ENCODE measurements around the gene ZNF574. TPM values are rescaled to one million over a fixed set of nuclear protein-coding genes. Genes with fewer than 3 reads are reported as not detected.

Gene ZNF574
- total and polyA plus RNA-seq, 2 donors (not counting 3 experiments of a cell fraction or from before 2014, with no cell fraction given) = 13.6 to 15.3 TPM

GRCh38 chr19:42109896-42110295 is 33.9 kb downstream of the ZNF574 start:
- H3K79me2 ChIP-seq (ENCODE audit: control insufficient read depth, insufficient read depth, low read length) = no peaks in the 10 kb centered on the region
- POLR2A ChIA-PET = no interaction called here
- dilution Hi-C loops (cut with MboI; ENCODE audit: extremely low pct_ligation_motif_present, low sequenced_read_pairs) = no loop called here

More at GRCh38 chr19:42109896-42110295, 33.9 kb downstream of the ZNF574 start:
- intact Hi-C loops (cut with micrococcal nuclease) = loop anchor here (2.0 kb wide), 1 partner anchor 323 kb away; no protein-coding TSS in a partner anchor
- no peaks in the 10 kb centered on the region for H3K36me3 ChIP-seq (ENCODE audit: control insufficient read depth in 2 of 2, extremely low read depth in 1 of 2, insufficient read depth in 2 of 2, low read length in 2 of 2)
- no peaks in the 10 kb centered on the region for H3K9me1 ChIP-seq (replicated peaks; ENCODE audit: control insufficient read depth, extremely low read depth, insufficient read depth, low read length)
- H3K9ac ChIP-seq (replicated peaks; ENCODE audit: extremely low read depth, insufficient read depth, low read length) = no peak overlapping the region
- peaks cover 0 to 3% of the 10 kb centered on the region in 2 experiments for H3K27me3 ChIP-seq (ENCODE audit: control insufficient read depth in 2 of 2, insufficient read depth in 2 of 2, low read length in 2 of 2)
- H4K20me1 ChIP-seq (replicated peaks; ENCODE audit: control insufficient read depth, extremely low read depth, insufficient read depth, low read length) = no peaks in the 10 kb centered on the region
- H3K4me1 ChIP-seq (ENCODE audit: control insufficient read depth, extremely low read depth, insufficient read depth, low read length) = peaks cover 29% of the 10 kb centered on the region
- no peak overlapping the region for H3K4me3 ChIP-seq (replicated peaks in 1 of 3; ENCODE audit: insufficient read depth in 1 of 3, low read depth in 1 of 3, low read length in 3 of 3)
- no peaks in the 10 kb centered on the region for H3K9me3 ChIP-seq (replicated peaks; ENCODE audit: control insufficient read depth, insufficient read depth, low read length)
- BruUV-seq (replicated peaks) = no TSS peak
- no peak overlapping the region for H3K4me2 ChIP-seq (ENCODE audit: insufficient read depth, low read length)
- FAIRE-seq (no peak), DNase-seq (ENCODE audit: low read depth, low spot score) (no peak)
- no peak overlapping the region for H3K27ac ChIP-seq (ENCODE audit: insufficient read depth, low read depth, low read length)
- CTCF ChIA-PET = interaction anchor here (0.7 to 4.0 kb wide), 7 partner anchors 12 to 330 kb away, joined by 3 to 69 read pairs (median 7); partner anchors contain the start of gene POU2F2
- H2AFZ ChIP-seq (ENCODE audit: low read depth, low read length) = no peak overlapping the region
- TF ChIP-seq POLR2A (IDR thresholded peaks at IDR 0.05; ENCODE audit: low read depth, low read length) = no peak
- TF ChIP-seq JUN (IDR thresholded peaks at IDR 0.05; ENCODE audit: borderline replicate concordance, insufficient read depth, insufficient read length, low read depth) = no peak
- no peak for TF ChIP-seq MYC (IDR thresholded peaks at IDR 0.05; ENCODE audit: low read depth, low read length)
- TF ChIP-seq POLR2AphosphoS5 (IDR thresholded peaks at IDR 0.05; ENCODE audit: insufficient read depth, low read depth, low read length) = no peak
- no peak for TF ChIP-seq MAX (IDR thresholded peaks at IDR 0.05; ENCODE audit: insufficient read depth, insufficient read length)
- no peak for TF ChIP-seq GATA2 (IDR thresholded peaks at IDR 0.05; ENCODE audit: insufficient read depth, insufficient read length, low read depth, low read length)
- TF ChIP-seq FOS (IDR thresholded peaks at IDR 0.05; ENCODE audit: borderline replicate concordance, insufficient read depth, low read length) = no peak
- no peak for TF ChIP-seq CTCF (IDR thresholded peaks at IDR 0.05; ENCODE audit: extremely low read depth in 1 of 2, insufficient read depth in 1 of 2, low read depth in 1 of 2, low read length in 2 of 2)
- TF ChIP-seq EZH2 (IDR thresholded peaks at IDR 0.05; ENCODE audit: borderline replicate concordance, low read depth, low read length, severe bottlenecking) = no peak

Measured in endothelial cell of umbilical vein (primary cell).